NCI-H1436 (cell line): ENCODE measurements around the gene WDFY3.
"Not testable (repeated sequence)": the region's sequence is repeated elsewhere in the genome, so short reads cannot be mapped to it uniquely, and the experiment has no call there.

Experiments used
- DNase-seq: peaks from one replicate; lab custom pipeline; 2025; lab: John Stamatoyannopoulos, UW

Gene WDFY3

DNA sequence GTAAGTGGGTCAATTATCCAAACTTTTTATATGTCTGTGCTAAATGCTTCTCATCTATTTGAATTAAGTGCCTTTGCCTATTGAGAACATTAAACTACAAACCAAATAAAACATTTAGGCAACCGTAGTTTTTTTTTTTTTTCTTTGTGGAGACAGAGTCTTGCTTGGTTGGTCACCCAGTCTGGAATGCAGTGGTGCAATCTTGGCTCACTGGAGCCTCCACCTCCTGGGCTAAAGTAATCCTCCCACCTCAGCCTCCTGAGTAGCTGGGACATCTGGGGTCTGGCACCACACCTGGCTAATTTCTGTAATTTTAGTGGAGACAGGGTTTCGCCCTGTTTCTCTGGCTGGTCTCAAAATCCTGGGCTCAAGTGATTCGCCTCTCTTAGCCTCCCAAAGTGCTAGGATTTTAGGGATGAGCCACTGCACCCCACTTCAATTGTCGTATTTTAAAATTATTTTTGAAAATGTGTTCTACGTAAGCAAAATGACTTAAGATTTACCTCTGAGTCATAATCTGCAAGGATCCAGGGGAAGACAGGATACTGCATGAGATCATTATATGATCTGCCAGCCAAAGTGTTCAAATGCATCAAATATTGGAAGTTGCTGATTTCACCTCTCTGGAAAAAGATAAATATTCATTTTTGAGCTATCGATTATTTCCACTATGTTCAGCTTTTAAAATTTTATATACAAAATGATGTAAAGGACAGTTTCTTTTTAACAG, 257.9 kb downstream of the WDFY3 start:
- no peak for DNase-seq

DNA sequence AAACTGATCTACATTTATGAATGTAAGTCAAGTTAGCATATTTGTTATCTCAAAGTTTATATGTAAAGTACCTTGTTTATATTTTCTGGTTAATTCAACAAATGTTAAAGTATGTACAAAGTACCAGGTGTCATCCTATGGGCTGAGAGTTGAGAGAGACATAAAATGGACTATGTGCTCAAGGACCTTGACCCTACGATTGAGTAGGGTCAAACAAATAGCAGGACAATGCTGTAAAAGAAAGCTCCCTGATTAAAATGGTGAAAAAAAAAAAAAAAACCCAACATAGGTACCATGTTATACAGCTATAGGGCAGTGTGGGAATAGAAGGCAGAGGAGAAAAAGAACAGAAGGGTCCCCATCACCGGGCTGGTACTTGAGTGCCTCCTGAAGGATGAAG, 260.2 kb downstream of the WDFY3 start:
- DNase-seq, result no peak

DNA sequence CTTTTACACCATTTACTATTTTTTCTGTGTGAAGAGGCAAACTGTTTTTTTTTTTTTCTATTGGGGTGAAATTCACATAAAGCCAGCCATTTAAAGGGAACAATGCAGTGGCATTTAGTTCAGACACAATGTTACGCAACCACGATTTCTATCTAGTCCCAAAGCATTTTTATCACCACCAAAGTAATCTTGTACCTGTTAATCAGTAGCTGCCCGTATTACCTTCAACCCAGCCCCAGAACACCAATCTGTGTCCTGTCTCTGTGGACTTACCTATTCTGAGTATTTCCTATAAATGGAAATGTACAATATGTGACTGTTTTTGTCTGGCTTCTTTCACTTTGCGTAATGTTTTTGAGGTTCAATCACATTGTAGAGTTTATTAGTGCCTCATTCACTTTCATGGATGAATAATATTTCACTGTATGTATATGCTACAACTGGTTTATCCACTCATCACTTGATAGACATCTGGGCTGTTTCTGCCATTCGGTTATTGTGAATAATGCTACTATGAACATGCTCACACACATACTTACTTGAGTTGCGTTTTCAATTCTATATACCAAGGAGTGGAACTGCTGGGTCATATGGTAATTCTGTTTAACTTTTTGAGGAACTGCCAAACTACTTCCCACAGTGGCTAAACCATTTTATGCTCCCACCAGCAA, 267.4 kb downstream of the WDFY3 start:
- no peak for DNase-seq

DNA sequence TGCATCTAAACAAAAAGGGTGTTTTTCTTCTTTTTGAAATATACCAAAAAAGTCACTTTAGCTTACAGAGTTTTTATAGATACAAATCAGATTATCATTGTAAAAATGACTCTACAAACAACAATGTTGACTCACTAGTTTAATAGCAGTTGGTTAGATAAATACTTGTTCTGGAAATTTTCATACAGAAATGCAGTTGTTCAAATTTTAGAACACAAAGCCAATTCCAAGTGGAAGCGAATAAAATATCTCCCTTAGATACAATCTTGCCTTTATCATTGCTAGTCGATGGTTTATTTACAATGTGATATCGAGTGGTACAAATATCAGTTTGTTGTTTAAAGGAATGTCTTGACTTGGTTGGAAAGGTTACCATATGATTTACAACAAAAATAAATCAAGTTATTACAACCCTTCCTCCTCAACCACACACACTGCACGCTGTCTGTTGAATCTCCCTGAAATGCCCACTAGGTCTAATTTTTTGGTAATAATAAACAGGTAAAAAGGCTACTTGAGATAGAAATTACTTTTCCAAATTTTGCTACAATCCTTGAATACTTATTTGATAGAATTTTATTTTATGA, 268.8 kb downstream of the WDFY3 start:
- no peak for DNase-seq

DNA sequence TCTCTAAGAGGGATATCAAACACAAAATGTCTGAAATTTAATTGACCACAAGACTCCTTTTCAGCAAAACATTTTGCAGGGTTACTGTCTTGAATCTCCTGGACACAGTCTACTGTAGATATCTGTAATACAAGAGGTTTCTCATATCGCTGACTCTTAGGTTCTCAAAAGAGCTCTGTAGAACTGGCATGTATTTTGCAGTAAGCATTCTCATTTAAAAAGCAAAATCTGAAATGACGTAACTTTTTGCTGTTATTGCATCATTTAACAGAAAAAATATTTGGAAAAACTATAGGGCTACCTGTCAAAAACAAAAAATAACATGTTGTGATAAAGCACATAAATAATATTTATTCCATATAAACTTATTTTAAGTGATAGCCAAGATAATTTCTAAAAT, 269.3 kb downstream of the WDFY3 start:
- DNase-seq, result no peak

DNA sequence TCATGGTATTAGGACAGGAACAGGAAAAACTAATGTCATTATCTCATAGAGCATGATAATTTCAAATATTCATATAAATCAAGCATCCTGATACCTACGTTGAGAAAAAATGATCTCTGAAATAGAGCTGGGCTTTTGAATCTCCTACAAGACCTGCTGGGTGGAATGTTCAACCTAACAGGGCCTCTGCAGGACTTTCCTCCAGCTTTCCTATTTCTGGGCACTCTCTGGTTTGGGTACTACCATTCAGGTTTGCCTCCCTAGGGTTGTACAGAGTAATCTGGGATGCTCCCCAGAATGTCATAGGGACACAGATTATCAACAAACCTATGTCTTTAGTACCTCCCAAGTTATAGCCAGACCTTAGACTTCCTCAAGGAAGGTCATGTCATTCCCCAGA, 274.7 kb downstream of the WDFY3 start:
- no peak for DNase-seq

DNA sequence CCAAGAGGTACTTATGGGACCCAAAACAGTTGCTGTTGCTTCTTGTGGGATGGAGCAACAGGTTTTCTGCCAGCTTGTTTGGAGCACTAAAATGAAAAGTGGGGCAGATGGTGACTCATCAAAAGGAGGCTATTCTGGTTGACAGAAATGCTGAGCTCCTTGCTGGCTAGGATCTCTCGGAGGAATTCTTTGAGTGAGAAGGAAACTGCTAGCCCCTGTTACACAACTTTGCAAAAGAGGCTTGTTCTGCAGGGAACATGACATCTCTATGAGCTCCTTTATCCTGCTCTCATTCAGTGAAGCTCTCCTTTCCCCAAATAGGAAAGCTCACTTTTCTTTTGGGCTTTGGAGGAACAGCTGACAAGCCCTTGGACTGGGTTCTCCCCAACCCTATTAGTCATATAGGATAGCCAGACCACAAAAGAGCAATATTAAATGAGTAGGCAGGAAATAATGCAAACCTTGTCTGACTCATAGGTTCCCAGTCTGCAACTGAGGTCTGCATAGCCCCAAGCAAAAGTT, 275.3 kb downstream of the WDFY3 start:
- no peak for DNase-seq

DNA sequence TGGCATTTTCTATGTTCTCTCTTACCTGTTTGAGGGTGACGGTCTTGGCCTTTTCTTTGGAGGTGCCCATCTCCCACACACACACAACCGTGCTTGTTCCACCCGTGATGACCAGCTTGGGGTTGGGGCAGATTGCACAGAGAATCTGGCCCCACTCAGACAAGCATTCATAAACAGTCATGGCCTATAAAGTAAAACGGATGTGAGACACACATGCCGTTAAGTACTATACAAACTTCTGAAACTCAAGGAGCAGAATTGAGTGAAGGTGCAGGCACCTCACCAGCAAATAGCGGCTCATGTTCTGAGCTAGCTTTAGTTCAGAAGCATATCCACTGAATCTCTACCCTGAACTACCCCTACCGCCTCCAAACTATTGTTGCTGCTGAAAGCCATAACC, 276.0 kb downstream of the WDFY3 start:
- no peak for DNase-seq

DNA sequence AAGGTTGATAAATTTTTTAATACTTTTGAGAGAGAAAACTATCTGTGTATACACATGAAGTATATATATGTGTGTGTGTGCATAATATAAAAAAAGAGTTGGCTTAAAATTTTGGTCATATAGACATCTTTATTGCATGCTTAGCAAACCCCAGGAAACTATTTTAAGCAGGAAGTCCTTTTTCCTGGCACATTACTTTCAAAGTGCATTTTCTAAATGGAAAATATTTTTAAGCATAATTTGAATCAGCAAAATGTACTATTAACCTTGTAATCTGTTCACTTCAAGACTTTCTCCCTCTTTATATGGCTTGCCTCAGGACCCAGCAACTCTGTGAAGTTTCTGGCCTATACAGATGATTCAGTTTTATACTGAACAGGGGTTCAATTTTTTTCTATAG, 277.3 kb downstream of the WDFY3 start:
- DNase-seq, result no peak

DNA sequence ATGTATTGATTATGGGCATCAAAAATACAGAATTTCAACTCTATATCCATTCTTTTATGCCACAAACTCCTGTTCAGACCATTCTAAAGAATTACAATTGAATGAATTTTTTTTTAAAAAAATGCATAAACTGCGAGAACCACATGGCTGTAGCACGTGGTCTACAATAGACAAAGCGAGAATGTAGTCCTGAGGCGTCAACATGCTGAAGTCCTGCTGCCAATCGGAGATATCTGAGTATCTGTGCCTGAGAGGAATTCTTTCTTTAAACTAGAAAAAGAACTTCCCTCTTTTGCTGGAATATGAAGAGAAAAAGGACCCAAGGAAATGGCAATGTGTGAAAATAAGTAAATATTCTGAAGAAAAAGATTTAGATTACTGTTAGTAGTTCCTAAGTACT, 277.9 kb downstream of the WDFY3 start:
- no peak for DNase-seq

DNA sequence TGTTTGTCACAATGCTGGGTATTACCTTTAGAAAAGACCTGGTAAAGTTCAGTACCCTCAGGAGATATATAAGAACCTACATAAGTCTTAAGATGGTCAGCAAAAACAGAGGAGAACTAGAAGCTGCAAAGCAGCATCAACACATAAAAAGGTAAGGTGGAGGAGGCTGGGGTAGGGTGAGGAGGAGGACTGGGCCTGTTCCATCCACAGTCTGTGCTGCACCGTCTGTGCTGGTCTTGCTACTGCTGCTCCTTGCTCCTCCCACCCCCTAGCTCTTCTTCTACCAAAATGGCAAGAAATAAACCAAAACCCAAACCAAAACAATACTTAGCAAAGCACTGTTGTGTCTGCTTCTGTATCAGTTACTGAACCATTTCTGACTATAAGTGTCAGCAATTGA, 281.4 kb downstream of the WDFY3 start:
- no peak for DNase-seq

DNA sequence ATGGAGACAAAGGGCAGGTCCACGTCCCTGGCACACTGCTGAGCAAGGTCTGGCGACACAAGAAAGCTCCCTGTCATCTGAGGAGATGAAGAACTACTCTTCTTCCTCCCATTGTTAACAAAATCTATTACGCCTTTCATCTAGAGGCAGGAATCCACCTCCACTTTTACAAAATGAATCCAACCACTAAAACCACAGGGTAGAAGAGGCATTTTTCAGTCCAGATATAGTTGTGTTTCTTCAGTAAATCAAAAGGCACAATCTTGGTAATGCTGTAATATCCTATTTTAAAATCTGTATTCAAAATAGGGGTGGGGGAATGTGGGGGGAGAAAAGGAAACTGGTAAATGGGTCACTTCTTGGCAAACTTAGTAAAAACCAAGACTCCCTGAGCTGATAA, 282.1 kb downstream of the WDFY3 start:
- no peak for DNase-seq

DNA sequence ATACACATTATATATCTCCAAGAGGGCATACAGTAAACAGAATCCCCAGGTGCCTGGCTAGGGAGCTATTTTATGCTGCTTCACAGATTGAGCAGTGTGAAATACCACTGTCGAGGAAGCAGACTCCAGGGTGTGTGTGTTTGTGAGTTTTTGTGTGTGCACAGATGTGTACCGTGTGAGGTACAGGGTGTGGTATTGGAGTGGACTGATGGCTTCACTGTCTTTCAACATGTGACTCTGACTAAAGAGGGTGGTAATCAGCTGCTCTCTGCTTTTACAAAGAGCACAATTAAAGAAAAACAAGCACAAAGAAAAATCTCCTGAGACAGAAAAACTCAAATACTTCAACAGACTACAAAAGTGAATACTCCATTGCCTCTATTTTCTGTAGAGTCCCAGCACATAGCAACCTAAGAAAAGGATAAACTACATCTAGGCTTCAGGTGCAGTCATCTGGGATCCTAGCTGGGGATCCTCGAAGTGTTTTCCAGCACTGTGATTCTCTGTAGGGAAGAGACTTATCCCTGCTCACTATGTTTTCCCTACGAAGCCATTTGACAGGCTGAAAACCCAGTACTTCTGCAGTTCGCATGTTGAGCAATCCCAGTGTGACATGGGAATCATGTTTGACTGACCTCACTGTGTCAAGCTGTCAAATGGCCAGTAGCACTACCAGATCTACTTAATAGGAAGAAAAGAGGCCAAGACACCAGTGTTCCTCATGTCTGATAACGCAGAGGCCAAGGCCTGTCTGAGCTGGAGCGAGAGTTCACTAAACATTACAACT, 283.2 kb downstream of the WDFY3 start:
- DNase-seq, result peak; percentile 6

DNA sequence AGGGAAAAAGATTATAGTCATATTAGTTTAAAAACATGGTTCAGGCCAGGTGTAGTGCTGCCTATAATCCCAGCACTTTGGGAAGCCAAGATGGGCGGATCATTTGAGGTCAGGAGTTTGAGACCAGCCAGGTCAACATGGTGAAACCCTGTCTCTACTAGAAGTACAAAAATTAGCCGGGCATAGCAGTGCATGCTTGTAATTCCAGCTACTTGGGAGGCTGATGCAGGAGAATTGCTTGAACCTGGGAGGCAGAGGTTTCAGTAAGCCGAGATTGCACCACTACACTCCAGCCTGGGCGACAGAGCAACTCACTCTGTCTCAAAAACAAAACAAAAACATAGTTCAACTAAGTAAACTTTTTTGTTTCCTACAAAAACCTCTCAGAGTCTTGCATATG, 283.8 kb downstream of the WDFY3 start:
- not testable (repeated sequence) for DNase-seq

DNA sequence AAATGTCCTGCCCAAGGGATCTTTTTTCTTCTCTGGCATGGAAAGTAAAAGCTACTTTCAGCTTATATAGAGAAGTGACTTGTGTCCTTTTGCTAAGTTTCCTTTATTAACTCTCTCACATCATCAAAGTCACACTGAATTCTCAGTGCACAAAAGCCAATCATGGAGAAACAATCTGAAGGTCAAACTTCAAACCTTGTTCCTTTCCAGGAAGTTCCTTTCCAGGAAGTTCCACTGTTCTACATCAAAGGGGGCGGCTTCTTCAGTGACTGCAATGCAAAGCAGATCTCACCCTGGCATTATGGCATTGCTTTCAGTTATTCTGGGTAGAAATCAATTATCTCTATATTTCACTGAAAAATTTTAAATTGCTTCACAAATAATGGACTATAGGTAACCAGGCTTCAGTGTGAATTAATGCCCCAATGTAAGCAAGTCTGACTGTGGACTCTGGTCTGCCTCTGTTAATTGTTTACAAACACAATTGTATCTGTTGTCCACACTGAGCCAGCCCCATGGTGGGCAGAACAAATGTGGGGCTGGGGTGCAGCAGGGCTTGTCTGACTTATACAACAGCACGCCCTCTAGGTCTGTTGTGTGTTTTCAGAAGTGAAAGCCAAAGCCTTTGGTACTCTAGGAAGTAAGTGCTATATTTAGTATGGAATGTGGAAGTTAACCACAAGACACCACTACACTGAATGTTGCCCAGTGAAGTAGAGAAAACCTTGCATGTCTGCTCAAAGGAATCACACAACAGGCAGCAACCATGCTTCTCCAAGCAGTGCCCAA, 284.8 kb downstream of the WDFY3 start:
- no peak for DNase-seq

DNA sequence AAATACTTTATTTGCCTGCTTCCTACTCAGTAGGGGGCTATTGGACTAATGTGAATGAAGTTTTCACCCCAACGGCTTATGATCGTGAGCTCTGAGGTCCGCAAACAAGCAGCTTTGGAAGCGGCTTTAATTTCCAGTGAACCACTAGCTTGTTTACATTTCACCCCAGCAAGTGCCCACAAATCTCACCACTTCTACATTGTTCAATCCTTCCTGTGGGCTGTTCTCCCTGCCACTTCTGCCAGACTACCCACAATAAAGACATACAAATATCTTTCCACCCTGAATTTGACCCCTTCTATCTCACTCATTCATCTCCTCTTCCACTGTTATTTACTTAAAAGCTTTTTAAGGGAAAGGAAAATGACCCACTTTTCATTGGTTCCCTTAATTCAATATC, 285.5 kb downstream of the WDFY3 start:
- DNase-seq, result no peak

DNA sequence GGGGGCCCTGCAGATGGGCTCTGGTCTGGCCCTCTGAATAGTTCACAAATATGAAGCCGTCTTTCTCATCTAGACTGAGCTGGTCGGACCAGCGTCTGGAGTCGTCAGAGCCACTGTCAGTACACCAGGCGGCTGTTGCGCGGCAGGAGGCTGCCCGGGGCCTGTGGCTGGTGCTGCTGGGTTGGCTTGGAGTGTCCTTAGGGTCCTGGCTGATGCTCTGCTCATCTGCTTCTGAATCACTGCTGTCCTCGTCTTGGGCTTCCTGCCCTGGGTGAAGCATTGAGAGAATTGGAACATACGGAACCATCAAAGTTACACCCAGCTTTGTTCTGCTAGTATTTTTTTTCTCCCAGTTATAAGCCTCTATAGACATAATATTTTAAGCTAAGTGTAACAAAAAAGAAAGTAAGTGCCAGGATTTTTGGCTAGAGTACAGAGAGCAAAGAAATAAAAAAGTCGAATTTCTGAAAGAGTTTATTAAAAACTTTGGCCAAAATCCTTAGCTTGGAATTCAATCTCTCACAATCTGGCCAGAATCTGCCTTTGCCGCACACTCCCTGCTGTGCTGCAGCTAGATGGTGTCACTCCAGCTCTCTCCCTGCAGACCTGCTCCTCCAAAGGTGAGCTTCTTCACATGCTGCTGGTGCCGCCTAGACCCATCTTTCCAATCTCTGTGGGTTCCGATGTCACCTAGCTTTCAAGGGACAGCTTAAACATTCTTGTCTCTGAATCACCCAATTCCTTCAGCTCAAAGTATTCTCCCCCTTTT, 287.3 kb downstream of the WDFY3 start:
- no peak for DNase-seq

DNA sequence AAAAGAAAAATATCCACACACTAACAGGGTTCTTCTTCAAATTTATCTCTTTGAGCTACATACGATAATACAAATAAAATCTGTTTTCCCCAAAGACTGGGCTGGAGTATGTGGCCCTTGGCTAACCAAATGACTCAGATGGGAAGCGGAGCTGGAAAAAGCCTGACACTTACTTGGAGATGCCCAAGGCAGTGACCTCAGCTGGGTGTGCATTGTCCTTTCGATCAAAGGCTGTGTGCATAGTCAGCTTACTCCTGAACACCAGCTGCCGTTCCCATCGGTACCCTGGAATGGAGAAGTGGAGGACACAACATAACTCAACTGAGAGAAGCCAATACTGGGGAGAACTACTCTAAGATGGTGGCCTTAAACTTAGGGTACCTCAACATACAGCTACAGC, 288.5 kb downstream of the WDFY3 start:
- DNase-seq, result no peak

DNA sequence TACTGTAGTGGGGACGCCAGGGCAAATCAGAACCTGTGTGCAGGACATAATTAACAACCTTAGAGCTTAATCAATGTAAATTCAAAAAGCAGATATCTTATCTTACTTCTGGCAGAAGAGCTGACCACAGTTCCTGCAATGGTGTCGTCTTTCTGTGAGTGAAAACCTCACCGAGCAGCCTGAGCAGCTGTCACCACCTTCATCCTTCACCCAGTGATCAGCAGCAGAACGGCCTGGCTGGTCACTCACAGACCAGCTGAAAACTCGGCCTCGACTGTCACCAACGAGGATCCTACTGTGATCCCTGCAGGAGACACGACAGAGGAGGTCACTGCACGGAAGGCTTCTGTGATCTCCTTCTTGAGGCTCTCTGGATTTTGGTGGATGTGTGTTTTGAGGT, 289.4 kb downstream of the WDFY3 start:
- DNase-seq, result no peak

DNA sequence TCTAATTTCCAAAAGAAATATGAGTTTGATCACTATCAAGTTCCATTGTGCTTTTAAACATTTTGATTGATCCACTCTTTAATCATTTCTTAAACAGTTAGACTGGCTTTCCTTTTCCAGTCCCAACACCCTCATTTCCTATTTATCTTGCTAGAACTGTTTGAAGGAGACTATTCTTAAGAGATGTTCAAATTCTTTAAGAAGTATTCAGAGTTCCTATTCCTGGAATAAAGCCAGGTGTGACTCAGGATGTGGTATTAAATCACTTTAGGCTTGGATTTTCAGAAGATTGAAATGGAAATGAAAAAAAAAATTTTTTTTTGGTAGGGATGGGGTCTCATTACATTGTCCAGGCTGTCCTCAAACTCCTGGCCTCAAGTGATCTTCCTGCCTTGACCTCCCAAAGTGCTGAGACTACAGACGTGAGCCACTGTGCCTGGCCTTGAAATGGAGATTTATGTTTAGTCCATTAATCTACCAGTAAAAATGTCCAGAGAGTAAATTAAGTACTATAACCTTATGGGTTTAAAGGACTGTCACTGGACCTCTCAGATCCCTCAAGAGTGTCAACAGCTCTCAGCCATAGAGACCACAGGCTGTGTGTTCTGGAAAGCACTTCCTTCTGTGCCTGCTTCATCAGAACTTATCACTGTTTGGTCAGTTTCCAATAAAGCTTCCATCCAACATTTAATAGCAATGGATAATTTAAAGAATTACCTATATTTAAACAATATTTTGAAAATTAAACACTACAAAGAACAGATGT, 292.8 kb downstream of the WDFY3 start:
- no peak for DNase-seq
